WERI-Rb-1 (cell line): ENCODE results near the gene CNTN5.

Experiments
- DNase-seq: peaks from one replicate; pipeline ENCODE4 v3.0.0-alpha.2; 2020
- H3K27ac ChIP-seq: fragments of 250-450 bp; sonication (Bioruptor Pico); 2 replicates; pipeline ENCODE4 v1.5.1; 2020; ENCODE audit warnings: mild to moderate bottlenecking, moderate library complexity
- H3K27me3 ChIP-seq: fragments of 250-450 bp; sonication (Bioruptor Pico); 2 replicates; pipeline ENCODE4 v1.5.1; 2021; ENCODE audit warnings: mild to moderate bottlenecking, low read depth, moderate library complexity; ENCODE audit not compliant: insufficient read depth, severe bottlenecking
- H3K36me3 ChIP-seq: fragments of 250-450 bp; sonication (Bioruptor Pico); 2 replicates; pipeline ENCODE4 v1.5.1; 2020; ENCODE audit warnings: mild to moderate bottlenecking, moderate library complexity
- H3K4me3 ChIP-seq: 2 replicates; pipeline ENCODE4 v1.5.1; 2011; ENCODE audit warnings: low read depth, mild to moderate bottlenecking, control low read depth, low read length
- H3K9me3 ChIP-seq: fragments of 250-450 bp; sonication (Bioruptor Pico); 2 replicates; pipeline ENCODE4 v1.5.1; 2021; ENCODE audit warnings: mild to moderate bottlenecking, moderate library complexity; ENCODE audit not compliant: severe bottlenecking
- TF ChIP-seq, protein P1 (sequence below): IDR thresholded peaks from 2 replicates; pipeline ENCODE4 v1.5.1; 2011; ENCODE audit warnings: low read depth, mild to moderate bottlenecking, control low read depth, inconsistent platforms, low read length

CNTN5 gene

DNA sequence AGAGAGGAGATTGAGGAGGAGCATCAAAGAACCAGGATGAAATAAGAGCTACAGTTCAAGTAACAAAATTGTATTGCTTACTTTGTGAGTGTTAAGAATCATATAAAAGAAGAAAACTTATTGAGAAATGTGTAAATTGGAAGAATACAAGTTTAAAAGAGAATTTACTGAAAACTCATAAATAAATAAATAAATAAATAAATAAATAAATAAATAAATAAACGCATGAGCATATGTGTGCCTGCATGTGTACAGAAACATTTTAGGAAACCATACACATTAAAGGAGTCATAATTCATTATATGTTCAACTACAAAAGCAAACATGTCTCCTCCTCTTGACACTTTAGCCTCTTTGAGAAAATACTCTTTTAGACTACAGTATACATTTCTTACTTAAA is 42.6 kb downstream of the CNTN5 start:
- Histone ChIP-seq H3K4me3 (no peak overlapping the region), H3K27me3 (no peaks in the 10 kb centered on the region), H3K36me3 (no peaks in the 10 kb centered on the region), H3K27ac (no peak overlapping the region), H3K9me3 (no peaks in the 10 kb centered on the region)
- no peak for DNase-seq
- TF ChIP-seq, protein P1, sequence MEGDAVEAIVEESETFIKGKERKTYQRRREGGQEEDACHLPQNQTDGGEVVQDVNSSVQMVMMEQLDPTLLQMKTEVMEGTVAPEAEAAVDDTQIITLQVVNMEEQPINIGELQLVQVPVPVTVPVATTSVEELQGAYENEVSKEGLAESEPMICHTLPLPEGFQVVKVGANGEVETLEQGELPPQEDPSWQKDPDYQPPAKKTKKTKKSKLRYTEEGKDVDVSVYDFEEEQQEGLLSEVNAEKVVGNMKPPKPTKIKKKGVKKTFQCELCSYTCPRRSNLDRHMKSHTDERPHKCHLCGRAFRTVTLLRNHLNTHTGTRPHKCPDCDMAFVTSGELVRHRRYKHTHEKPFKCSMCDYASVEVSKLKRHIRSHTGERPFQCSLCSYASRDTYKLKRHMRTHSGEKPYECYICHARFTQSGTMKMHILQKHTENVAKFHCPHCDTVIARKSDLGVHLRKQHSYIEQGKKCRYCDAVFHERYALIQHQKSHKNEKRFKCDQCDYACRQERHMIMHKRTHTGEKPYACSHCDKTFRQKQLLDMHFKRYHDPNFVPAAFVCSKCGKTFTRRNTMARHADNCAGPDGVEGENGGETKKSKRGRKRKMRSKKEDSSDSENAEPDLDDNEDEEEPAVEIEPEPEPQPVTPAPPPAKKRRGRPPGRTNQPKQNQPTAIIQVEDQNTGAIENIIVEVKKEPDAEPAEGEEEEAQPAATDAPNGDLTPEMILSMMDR, result no peak

DNA sequence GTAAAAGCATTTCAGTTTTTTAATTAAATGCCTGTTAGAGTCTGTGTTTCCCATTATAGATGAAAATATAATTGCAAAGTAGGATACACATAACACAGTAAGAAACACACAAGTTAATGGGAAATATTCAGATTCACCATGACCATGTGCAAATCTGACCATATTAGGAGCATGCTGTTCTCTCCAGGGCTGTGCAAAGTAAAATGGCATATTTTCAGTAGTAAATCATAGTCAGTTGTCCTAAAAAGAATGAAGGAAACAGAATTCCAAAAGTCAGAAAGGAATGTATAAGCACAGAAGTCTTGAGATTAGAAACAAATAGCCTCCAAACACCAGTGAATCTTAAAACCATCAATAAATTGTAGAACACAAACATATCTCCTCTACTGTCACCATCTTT is 44.4 kb downstream of the CNTN5 start:
- no peak for DNase-seq
- no peaks in the 10 kb centered on the region for H3K9me3 ChIP-seq
- TF ChIP-seq, protein P1, result no peak

DNA sequence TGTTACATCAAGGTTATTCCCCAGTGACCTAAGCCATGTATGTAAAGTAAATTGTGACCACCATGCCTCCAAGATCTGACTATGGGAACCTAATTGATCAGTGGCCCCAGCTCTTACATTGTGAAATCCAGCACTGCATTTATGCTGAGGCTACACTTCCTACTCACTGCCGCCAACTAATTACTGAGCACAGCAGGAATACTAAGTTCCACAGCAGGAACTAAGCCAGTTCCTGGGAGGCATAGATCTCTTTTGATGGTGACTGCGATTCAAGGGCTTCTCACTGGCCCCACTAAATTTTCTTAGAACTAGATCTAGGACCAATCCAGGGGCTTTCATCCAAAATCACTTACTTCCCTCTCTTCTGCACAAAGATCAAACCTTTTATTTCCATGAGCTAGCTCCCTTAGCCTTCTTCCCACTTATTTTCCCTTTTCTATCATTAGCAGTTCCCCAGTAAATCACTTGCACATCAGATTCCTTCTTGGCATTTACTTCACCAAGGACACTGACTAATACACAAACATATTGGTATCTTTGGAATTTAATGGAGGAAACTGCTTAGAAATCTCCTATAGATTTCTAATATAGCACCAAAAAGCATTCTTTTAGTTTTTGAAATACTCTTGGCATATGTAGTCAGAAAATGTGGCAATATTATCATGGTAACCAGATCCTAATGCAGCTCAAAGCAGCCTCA is 46.0 kb downstream of the CNTN5 start:
- Histone ChIP-seq H3K27me3 (no peaks in the 10 kb centered on the region), H3K36me3 (no peaks in the 10 kb centered on the region), H3K27ac (no peak overlapping the region), H3K4me3 (no peak overlapping the region), H3K9me3 (no peaks in the 10 kb centered on the region)
- no peak for DNase-seq
- TF ChIP-seq, protein P1, result no peak

More for the DNA sequence above, 44.4 kb downstream of the CNTN5 start:
- H3K36me3 ChIP-seq, result no peaks in the 10 kb centered on the region
- H3K4me3 ChIP-seq, result no peak overlapping the region
- H3K27ac ChIP-seq, result no peak overlapping the region
- H3K27me3 ChIP-seq, result no peaks in the 10 kb centered on the region

DNA sequence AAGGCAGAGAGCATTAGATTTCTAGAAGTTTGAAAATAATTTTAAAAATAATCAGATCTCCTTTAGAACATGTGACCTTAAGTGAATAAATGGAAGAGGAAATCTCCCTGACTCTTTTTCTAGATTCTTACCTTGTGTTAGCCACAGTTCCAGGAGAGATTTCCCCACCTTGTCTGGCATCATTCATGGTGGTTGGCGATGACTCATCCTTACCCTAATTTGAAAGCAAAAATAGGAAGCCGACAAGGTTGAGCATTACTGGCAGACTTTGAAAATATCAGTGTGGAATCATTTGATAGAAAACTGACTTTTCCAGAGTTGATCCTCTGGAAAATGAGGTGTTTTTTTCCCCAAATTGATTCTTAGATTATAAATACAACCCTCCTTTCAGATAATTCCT is 48.1 kb downstream of the CNTN5 start:
- Histone ChIP-seq H3K4me3 (no peak overlapping the region), H3K36me3 (no peaks in the 10 kb centered on the region), H3K27ac (no peak overlapping the region), H3K27me3 (no peaks in the 10 kb centered on the region), H3K9me3 (no peaks in the 10 kb centered on the region)
- TF ChIP-seq, protein P1, result no peak
- no peak for DNase-seq

DNA sequence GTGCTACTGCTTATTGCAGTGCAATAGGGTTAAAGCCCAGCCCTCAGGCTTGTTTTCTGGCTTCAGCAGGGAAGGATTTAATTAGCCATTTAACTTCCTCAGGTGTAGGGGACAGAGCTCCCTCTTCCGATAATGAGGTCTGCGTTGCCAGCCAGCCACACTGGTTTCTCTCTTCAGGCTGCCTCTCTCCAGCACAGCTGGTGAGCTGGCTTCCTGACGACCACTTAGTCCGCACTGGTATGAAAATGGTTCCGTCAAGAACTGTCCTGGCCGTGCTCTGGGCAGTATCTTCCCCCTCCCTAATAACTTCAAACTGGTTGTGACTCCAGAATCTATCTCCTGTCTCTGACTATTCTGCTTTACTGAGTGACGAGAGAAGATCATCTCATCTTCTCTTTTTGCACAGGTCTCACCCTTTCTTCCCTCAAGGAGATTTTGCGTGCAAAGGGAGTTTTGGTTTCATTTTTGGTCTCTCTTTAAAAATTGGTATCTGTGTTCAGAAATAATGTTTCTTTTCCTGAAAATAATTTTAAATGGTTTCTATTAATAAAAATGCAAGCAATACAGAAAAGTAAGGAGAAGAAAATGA is 49.2 kb downstream of the CNTN5 start:
- DNase-seq, result no peak
- H3K27ac ChIP-seq, result no peak overlapping the region

More for the DNA sequence above, 49.2 kb downstream of the CNTN5 start:
- no peaks in the 10 kb centered on the region for H3K27me3 ChIP-seq
- no peaks in the 10 kb centered on the region for H3K36me3 ChIP-seq
- no peaks in the 10 kb centered on the region for H3K9me3 ChIP-seq
- H3K4me3 ChIP-seq, result no peak overlapping the region
- TF ChIP-seq, protein P1, result no peak
